ENCODE data around the gene CHD9.
A peak's percentile ranks its signal among the peaks of the same experiment; 100 is the strongest.

Gene CHD9

DNA sequence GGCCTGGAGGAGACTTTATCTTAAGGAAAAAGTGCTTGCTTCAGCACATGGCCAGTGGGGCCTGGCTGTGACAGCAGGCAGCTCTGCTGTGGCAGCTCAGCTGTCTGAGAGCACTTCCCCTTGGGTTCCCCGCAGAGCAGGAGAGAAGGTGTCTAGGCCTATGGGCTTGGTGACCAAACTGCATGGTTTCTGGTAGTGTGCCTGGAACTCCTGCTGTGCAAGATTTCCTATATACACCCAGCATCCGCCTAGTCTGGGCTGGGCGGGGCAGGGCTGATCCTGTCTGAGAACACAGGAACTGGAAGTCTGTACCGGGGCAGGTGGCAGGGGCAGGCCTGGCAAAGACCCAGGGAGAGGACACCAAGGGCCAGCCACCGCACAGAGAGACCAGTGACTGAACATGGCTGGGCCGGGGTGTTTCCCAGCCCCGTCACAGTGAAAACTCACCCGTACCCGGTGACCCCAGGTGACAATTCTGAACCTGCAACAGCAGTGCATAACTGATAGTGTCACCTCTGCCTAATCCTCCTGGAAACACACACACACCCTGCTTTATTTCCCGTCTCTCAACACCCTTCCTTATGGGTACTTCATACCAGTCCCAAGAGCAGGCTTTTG is 39.3 kb downstream of the CHD9 start:
- no peak for DNase-seq (ENCODE audit: low read depth)

- no peak for DNase-seq (ENCODE audit: low read depth)
Measured at GRCh38 chr16:53097190-53097589, 42.4 kb downstream of the CHD9 start.

DNA sequence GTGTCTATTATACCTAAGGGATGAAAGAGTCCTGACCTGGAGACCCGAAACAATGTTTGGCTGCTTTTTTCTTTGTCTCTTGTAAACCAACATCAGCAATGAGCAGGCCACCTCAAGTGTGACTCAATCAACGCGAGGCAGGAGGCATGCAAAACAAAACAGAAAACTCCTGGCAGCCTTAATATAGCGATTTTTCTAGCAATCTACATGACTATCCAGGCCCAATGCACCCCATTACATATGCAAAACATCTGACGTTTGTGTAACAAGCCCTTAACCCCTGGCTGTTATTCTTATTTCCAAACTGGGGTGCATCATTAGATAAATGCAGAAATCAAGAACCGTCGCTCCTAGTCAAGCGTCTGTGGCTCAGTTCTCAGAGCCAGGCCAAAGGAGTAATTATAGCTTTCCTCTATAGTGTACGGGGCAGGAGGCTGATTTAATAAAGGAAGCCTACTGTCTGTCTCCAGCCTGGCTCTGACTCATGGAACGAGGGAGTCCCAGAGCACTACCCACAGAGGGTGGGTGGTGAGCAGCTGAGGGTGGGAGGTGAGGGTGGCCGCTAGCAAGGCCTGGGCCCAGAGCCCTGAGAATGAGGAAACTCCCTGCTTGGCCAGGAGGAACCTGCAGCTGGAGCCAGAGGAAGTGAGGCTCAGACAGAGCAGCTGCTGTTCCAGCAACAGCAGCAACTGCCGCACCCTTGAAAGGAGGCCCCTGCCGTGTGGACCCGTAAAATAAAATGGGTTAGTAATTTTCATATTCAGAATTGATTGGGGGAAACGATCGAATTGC is 43.9 kb downstream of the CHD9 start:
- DNase-seq (ENCODE audit: low read depth): peak; percentile 22

GRCh38 chr16:53099318-53100130 is 44.7 kb downstream of the CHD9 start:
- DNase-seq (ENCODE audit: low read depth): peak; percentile 53

DNA sequence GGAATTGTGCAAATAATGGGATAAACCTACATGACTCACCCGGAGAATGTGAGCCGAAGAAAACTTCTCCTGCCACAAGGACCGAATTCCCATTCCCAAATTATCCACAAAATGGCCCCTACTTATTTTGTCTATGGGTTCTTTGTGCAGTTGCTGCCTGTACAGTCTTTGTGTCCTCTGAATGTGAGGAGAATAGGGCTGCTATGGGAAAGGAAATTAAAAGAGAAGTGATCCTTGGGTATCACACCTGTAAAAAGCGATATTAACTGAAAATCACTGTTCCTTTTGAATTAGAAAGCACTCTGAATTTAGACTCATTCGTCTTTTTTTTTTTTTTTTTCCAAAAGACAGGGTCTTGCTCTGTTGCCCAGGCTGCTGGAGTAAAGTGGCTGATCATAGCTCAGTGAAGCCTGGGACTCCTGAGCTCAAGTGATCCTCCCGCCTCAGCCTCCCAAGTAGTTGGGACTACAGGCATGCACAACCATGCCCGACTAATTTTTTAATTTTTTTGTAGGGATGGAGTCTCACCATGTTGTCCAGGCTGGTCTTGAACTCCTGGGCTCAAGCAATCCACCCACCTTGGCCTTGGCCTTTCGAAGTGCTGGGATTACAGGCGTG is 45.4 kb downstream of the CHD9 start:
- no peak for DNase-seq (ENCODE audit: low read depth)

GRCh38 chr16:53100889-53101288 is 46.1 kb downstream of the CHD9 start:
- no peak for DNase-seq (ENCODE audit: low read depth)

DNA sequence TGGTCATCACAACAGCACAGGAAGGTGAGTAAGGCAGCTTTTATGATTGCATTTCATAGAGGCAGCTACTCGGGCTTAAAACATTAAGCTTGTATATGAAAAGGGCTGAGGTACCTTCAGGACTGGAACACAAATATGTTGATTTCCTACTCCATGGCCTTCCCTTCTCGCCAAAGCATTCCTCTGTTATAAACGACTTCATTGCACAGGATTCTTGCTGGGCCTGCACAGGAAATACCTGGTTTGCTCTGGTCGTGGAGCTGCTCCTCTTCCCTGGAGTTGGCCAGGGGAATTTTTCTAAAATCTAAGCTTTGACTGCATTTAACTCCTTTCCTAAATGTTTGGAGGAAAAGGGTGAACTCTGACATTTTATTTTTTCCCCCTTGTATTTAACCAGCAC is 49.0 kb downstream of the CHD9 start:
- no peak for DNase-seq (ENCODE audit: low read depth)

DNA sequence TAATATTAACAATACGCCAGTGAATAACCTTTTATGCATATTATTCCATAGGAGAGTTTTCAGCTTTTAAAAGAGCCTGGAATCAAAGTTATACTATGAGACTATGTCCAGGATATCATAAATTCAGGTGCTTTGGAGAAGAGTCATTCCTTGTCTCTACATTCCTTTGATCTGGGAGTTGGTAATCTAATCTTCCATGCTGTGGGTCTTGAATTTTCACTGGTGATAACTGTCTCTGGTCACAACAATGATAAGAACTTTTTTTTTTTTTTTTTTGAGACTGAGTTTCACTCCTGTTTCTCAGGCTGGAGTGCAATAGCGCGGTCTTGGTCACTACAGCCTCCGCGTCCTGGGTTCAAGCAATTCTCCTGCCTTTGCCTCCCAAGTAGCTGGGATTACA is 50.8 kb downstream of the CHD9 start:
- DNase-seq (ENCODE audit: low read depth): no peak

GRCh38 chr16:53111078-53111791 is 56.4 kb downstream of the CHD9 start:
- no peak for DNase-seq (ENCODE audit: low read depth)

- no peak for DNase-seq (ENCODE audit: low read depth)
Measured at GRCh38 chr16:53112015-53112414, 57.2 kb downstream of the CHD9 start.

- DNase-seq (ENCODE audit: low read depth): no peak
Measured at GRCh38 chr16:53115047-53115446, 60.3 kb downstream of the CHD9 start.

- DNase-seq (ENCODE audit: low read depth): no peak
Measured at GRCh38 chr16:53115773-53116172, 61.0 kb downstream of the CHD9 start.

DNA sequence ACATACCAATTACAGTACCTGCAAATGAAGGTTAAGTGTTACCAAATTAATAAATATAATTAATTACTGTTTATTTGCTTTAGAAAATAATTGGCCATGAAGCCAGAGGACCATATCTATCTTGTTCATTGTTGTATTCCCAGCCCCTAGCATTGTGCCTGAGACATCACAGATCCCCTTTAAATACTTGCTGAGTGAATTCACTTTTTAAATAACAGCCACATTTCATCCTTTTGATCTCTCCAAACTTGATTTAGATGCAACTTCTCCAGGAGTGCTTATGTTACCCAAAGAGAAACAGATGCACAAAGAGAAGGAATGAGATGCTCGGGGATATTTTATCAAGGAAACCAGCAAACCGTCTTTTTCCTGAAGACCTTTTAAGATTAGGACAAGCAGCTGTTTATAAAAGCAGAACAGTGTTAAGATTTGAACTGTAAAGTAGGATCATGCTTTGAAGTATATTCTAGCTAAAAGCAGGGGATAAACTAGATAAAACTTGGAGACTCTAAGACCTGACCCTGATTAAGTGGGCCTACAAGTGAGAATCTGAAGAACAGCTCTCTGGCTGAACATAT is 66.3 kb downstream of the CHD9 start:
- DNase-seq (ENCODE audit: low read depth): no peak

- DNase-seq (ENCODE audit: low read depth): no peak
Measured at GRCh38 chr16:53121661-53122060, 66.9 kb downstream of the CHD9 start.

- DNase-seq (ENCODE audit: low read depth): no peak
Measured at GRCh38 chr16:53123747-53124146, 69.0 kb downstream of the CHD9 start.

- DNase-seq (ENCODE audit: low read depth): no peak
Measured at GRCh38 chr16:53126390-53126789, 71.6 kb downstream of the CHD9 start.

- DNase-seq (ENCODE audit: low read depth): no peak
Measured at GRCh38 chr16:53129281-53130158, 74.7 kb downstream of the CHD9 start.

DNA sequence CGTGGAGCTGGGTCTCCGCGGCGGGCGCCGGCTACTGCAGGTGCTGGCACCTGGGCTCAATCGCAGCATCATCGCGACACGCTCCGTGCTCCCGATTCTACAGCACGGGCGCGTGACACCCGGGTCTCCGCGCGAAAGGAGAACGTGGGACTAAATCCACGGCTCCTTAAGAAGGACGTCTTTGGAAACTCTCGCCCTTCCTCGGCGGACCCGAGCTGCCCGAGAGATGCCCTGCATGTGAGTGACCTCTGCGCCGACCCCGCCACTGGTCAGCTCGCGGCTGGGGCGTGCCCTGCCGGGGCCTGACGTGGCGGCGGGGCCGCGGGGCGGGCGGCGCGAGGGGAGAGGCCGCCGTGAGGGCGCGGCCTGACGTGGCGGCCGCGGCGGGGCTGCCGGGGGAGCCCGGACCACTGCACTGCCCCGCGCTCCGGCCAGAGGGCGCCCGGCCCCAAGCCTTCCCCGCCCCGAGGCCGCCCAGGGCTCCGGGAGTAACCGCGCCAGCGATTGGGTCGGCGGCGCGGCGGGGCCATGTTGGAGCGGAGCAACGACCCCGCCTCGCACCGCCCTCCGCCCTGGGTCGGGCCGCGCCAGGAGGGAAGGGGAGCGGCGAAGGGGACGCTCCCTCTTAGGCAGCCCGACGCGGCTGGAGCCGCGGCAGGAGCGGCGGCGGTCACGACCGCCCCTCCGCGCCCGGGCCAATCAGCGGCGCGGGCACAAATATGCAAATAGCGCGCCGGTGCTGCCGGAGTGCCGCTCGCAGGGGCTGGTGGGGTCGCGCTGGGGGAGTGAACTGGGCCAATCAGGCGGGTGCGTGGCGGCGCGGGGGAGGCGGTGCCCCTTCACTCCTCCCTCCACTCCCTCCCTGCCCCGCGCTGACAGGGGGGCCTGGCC is 75.6 kb downstream of the CHD9 start:
- DNase-seq (ENCODE audit: low read depth): peak; percentile 93

DNA sequence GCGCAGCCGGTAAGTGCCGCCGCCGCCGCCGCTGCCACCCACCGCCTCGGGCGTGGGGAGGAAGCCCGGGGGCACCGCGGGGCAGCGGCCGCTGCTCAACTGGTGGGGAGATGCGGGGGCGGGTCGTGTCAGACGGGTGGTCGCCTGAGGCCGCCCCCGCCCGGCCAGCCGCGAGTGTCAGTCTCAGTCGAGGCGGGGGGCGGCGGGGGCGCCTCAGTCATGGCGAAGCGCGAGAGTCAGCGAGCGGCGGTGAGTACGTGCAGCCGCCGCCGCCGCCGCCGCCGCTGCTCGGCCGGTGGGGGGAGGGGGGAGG is 76.2 kb downstream of the CHD9 start:
- no peak for DNase-seq (ENCODE audit: low read depth)

Data from stimulated activated CD4-positive, alpha-beta T cell treated with anti-CD3 and anti-CD28 coated beads, Interleukin-2, amount 100 ng/mL, for 4 hours (primary cell).